Kidney (tissue), 14 donors: Measurements from ENCODE around the gene EEF1AKMT3. TPM values are rescaled to one million over a fixed set of nuclear protein-coding genes. Genes with fewer than 3 reads are reported as not detected.
A peak's percentile ranks its signal among the peaks of the same experiment; 100 is the strongest.

ENCODE experiments used
- DNase-seq, 5 donors: peaks; one replicate each; pipeline ENCODE4 v3.0.0-alpha.2; 2013 to 2020
- FAIRE-seq: peaks from 2 replicates; lab custom pipeline; 2012; peaks lifted over from hg19 to GRCh38; lab: Jason Lieb, UNC
- H3K27ac ChIP-seq, 2 donors: one replicate each; pipeline ENCODE4 v1.7.0; 2013; ENCODE audit warnings: low read depth in 2 of 2, low read length in 2 of 2, inconsistent platforms in 1 of 2
- H3K27me3 ChIP-seq: one replicate; pipeline ENCODE4 v1.7.1; 2013; ENCODE audit warnings: low read length, inconsistent platforms; ENCODE audit not compliant: control insufficient read depth, insufficient read depth
- H3K36me3 ChIP-seq, 3 donors: one replicate each; pipeline versions ENCODE4 v1.7.0 to v1.7.1; 2013; ENCODE audit warnings: low read length in 3 of 3, control low read depth in 1 of 3, inconsistent platforms in 1 of 3; ENCODE audit not compliant: insufficient read depth in 3 of 3, control insufficient read depth in 2 of 3
- H3K4me1 ChIP-seq, 3 donors: one replicate each; pipeline versions ENCODE4 v1.7.0 to v1.7.1; 2013; ENCODE audit warnings: low read length in 3 of 3, inconsistent platforms in 1 of 3, low read depth in 1 of 3; ENCODE audit not compliant: control insufficient read depth in 2 of 3, insufficient read depth in 2 of 3
- H3K4me3 ChIP-seq, 3 donors: one replicate each; pipeline versions ENCODE4 v1.7.0 to v1.8.1; 2013; ENCODE audit warnings: low read length in 3 of 3, control low read depth in 1 of 3, inconsistent platforms in 1 of 3
- H3K9ac ChIP-seq, 3 donors: one replicate each; pipeline versions ENCODE4 v1.7.0 to v1.7.1; 2013; ENCODE audit warnings: low read length in 3 of 3, control low read depth in 1 of 3, inconsistent platforms in 1 of 3
- H3K9me3 ChIP-seq, 3 donors: one replicate each; pipeline versions ENCODE4 v1.7.0 to v1.7.1; 2013; ENCODE audit warnings: low read length in 3 of 3, control low read depth in 1 of 3, inconsistent platforms in 1 of 3; ENCODE audit not compliant: control insufficient read depth in 2 of 3, insufficient read depth in 1 of 3
- CTCF ChIP-seq: IDR thresholded peaks from 3 replicates; pipeline ENCODE4 v1.5.1; 2012; ENCODE audit warnings: mild to moderate bottlenecking, moderate library complexity, borderline replicate concordance; ENCODE audit not compliant: insufficient read depth; ENCODE audit errors: extremely low read depth
- intact Hi-C: fragments of 100-400 bp; cut with DNase I; formaldehyde crosslinking; loops from one replicate; pipeline ENCODE4 v1.11.1; 2022
- polyA plus RNA-seq: library from polyadenylated mRNA; stranded (reverse); fragments of 350-450 nt; fragmentation: Illumina TruSeq; extraction: RNeasy Lipid Tissue Mini Kit (QIAGEN cat#74804); gene quantifications from one replicate; pipeline ENCODE4 v1.2.3, GENCODE V29; 2014; ENCODE audit warnings: low read depth, low replicate concordance; ENCODE audit not compliant: insufficient read depth
- total RNA-seq: library from RNA; stranded (reverse); fragmentation: NEBNext Ultra II Directional; extraction: Animal tissue kit (Norgen Biotek cat#: 25700); gene quantifications from one replicate; pipeline ENCODE4 v1.2.1, GENCODE V29; 2021
- donor health status: control.
- donor health status: control.
- donor health status: control.
- donor health status: control.
- donor health status: control.
- donor health status: DM: yes; HTN: yes; CAD: no.
- donor health status: Normal renal cell carcinoma (clear cell type).

EEF1AKMT3 gene
- total and polyA plus RNA-seq, 2 donors from 2014 or later = 10.4 to 15.3 TPM

GRCh38 chr12:57783861-57784260 is 11.4 kb downstream of the EEF1AKMT3 start:
- intact Hi-C loops = no loop called here
- H3K9ac ChIP-seq = peak overlapping the region in 1 of 3 donors; percentile 8
- FAIRE-seq = no peak
- no peaks in the 10 kb centered on the region for H3K27me3 ChIP-seq
- H3K36me3 ChIP-seq = peaks cover 5 to 19% (median 17%) of the 10 kb centered on the region in 3 donors
- H3K4me3 ChIP-seq = no peak overlapping the region
- H3K4me1 ChIP-seq = peaks cover 0 to 33% (median 27%) of the 10 kb centered on the region in 3 donors
- H3K27ac ChIP-seq = no peak overlapping the region
- no peak for TF ChIP-seq CTCF
- H3K9me3 ChIP-seq = no peaks in the 10 kb centered on the region
- no peak for DNase-seq

- TF ChIP-seq CTCF = no peak
- FAIRE-seq = no peak
- Histone ChIP-seq H3K27ac (no peak overlapping the region), H3K4me1 (peaks cover 0 to 4% (median 0%) of the 10 kb centered on the region in 3 donors), H3K9ac (no peak overlapping the region), H3K36me3 (peaks cover 2 to 30% (median 15%) of the 10 kb centered on the region in 3 donors), H3K9me3 (no peaks in the 10 kb centered on the region), H3K4me3 (no peak overlapping the region), H3K27me3 (no peaks in the 10 kb centered on the region)
- intact Hi-C loops = no loop called here
- DNase-seq = no peak
These were observed 21.5 kb downstream of the EEF1AKMT3 start for GRCh38 chr12:57793920-57794319.

DNA sequence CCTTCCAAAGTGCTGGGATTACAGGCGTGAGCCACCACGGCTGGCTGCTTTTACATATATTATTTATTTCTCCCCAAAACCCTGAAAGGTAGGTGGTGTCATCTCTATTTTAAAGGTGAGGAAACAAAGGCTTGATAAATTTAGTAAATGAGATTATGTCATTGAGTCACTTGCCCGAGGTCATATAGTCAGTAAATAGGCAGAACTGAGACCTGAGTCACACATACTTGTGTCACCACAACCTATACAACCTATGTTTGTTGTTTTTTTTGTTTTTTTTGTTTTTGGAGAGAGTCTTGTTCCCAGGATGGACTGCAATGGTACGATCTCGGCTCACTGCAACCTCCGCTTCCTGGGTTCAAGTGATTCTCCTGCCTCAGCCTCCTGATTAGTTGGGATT is 22.9 kb downstream of the EEF1AKMT3 start:
- no peak for FAIRE-seq
- H3K27me3 ChIP-seq = no peaks in the 10 kb centered on the region
- no peak for TF ChIP-seq CTCF
- intact Hi-C loops = no loop called here
- DNase-seq = no peak
- H3K4me3 ChIP-seq = no peak overlapping the region
- peaks cover 0 to 35% (median 23%) of the 10 kb centered on the region in 3 donors for H3K36me3 ChIP-seq
- H3K4me1 ChIP-seq = peaks cover 0 to 4% (median 0%) of the 10 kb centered on the region in 3 donors
- H3K9me3 ChIP-seq = no peaks in the 10 kb centered on the region
- no peak overlapping the region for H3K27ac ChIP-seq
- no peak overlapping the region for H3K9ac ChIP-seq

DNA sequence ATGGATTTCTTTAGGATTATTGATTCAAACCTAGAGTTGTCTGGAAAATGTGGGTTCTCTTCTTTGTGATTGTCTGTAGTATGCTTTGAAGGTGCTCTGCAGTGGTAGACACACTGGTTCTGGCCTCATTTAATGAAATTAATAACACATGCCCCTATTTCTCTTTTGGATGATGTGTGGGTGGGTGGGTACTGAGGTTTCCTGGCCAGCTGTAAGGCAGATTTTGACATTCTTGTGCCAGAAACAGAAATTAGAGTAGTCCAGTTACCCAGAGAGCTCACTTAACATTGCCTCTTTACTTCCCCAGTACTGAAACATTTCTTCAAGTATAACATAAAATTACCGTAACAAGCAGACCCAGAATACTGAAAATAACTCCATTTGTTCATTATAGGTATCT is 24.6 kb downstream of the EEF1AKMT3 start:
- H3K27ac ChIP-seq = no peak overlapping the region
- peaks cover 0 to 46% (median 30%) of the 10 kb centered on the region in 3 donors for H3K36me3 ChIP-seq

More for the DNA sequence above, 24.6 kb downstream of the EEF1AKMT3 start:
- H3K9ac ChIP-seq = no peak overlapping the region
- intact Hi-C loops = no loop called here
- no peaks in the 10 kb centered on the region for H3K27me3 ChIP-seq
- H3K4me3 ChIP-seq = no peak overlapping the region
- no peak for TF ChIP-seq CTCF
- DNase-seq = no peak
- no peak for FAIRE-seq
- peaks cover 0 to 4% (median 0%) of the 10 kb centered on the region in 3 donors for H3K4me1 ChIP-seq
- H3K9me3 ChIP-seq = no peaks in the 10 kb centered on the region
